Activated effector memory CD4-positive, alpha-beta T cell treated with Interleukin-2 at 50 U/mL for 16 hours (primary cell): ENCODE data around the gene GEMIN4.

Experiments used
- DNase-seq: peaks from one replicate; pipeline ENCODE4 v3.0.0-alpha.2; 2020

GEMIN4 gene

GRCh38 chr17:697682-698081 is 54.4 kb downstream of the GEMIN4 start:
- no peak for DNase-seq

- no peak for DNase-seq
These were observed 55.7 kb downstream of the GEMIN4 start for GRCh38 chr17:696369-696768.
